Thoracic aorta (tissue), 2 donors: ENCODE data around the gene MLYCD. TPM values are rescaled to one million over a fixed set of nuclear protein-coding genes. Genes with fewer than 3 reads are reported as not detected.
"Not testable (repeated sequence)": the region's sequence is repeated elsewhere in the genome, so short reads cannot be mapped to it uniquely, and the experiment has no call there.

Source experiments
- ATAC-seq: fragments of 150-250 bp; one replicate; pipeline ENCODE4 v1.8.0; 2017; ENCODE audit warnings: low read depth; ENCODE audit not compliant: insufficient number of reproducible peaks, low FRiP score
- DNase-seq: peaks from one replicate; pipeline ENCODE4 v3.0.0-alpha.2; 2020; ENCODE audit warnings: low spot score
- H3K27ac ChIP-seq, 2 donors: fragments of 200-600 bp; sonication (generic); 1 replicate in 1 of 2; 2 replicates in 1 of 2; pipeline ENCODE4 v1.5.1; 2016; ENCODE audit warnings: mild to moderate bottlenecking in 2 of 2, moderate library complexity in 2 of 2
- H3K27me3 ChIP-seq: fragments of 200-600 bp; sonication (generic); replicated peaks from 2 replicates; pipeline ENCODE4 v1.6.0; 2016; ENCODE audit warnings: mild to moderate bottlenecking; ENCODE audit not compliant: insufficient read depth
- H3K36me3 ChIP-seq: fragments of 200-600 bp; sonication (generic); one replicate; pipeline ENCODE4 v1.5.1; 2016
- H3K4me1 ChIP-seq, 2 donors: fragments of 200-600 bp; sonication (generic); 1 replicate in 1 of 2; 2 replicates in 1 of 2; pipeline versions ENCODE4 v1.5.1 to v1.6.0; 2016; ENCODE audit warnings: low read depth in 2 of 2, mild to moderate bottlenecking in 1 of 2; ENCODE audit not compliant: control insufficient read depth in 1 of 2
- H3K4me3 ChIP-seq: fragments of 200-600 bp; sonication (generic); 2 replicates; pipeline ENCODE4 v1.5.1; 2016; ENCODE audit warnings: mild to moderate bottlenecking
- H3K9me3 ChIP-seq: fragments of 200-600 bp; sonication (generic); 2 replicates; pipeline ENCODE4 v1.5.1; 2016
- total RNA-seq, 2 donors: library from RNA; depleted of rRNA; stranded (reverse); fragments of >200 nt; gene quantifications; one replicate each; pipeline versions ENCODE4 v1.1.0 to v1.2.3, GENCODE V29; 2016
- TF ChIP-seq, protein P1 (sequence below): fragments of 200-600 bp; sonication (generic); IDR thresholded peaks from one replicate; pipeline ENCODE4 v1.5.1; 2019; ENCODE audit warnings: antibody characterized with exemption

The MLYCD gene
- total RNA-seq, 2 donors from 2014 or later = 14.1 to 23.6 TPM

DNA sequence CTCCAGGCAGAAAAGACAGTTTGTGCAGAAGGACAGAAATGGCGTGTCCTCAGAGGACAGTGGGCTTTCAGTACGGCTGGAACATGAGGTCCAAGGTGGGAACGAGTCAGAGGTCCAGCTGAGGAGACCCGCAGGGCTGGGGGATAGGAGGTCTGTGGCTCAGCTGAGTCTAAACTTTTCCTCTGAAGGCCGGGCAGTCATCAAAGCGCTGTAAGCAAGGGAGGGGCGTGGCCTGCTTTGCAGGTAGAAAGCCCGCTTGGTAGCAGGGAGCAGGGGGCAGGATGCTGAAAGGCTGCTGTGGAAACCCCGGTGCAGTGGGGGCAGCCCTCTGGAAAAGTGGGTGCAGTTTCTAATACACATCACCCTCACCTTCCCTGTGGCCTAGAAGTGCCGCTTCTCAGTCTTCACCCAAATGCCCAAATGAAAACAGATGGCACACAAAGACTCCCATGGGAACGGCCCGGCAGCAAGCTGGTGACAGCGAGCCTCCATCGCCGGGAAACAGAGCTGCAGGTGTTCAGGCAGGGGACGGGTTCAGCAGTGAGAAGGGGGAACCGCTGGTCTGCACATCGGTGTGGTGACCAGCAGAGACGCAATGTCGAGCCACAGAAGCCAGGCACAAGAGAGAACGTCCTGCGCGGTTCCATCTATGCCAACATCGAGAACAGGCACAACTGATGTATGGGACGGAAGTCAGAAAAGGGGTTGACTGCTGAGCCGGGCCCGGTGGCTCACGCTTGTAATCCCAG lies 41.9 kb downstream of the MLYCD start:
- Histone ChIP-seq H3K36me3 (no peaks in the 10 kb centered on the region), H3K4me1 (no peaks in the 10 kb centered on the region), H3K27ac (no peak overlapping the region), H3K27me3 (no peaks in the 10 kb centered on the region), H3K4me3 (no peak overlapping the region), H3K9me3 (no peaks in the 10 kb centered on the region)
- TF ChIP-seq, protein P1, sequence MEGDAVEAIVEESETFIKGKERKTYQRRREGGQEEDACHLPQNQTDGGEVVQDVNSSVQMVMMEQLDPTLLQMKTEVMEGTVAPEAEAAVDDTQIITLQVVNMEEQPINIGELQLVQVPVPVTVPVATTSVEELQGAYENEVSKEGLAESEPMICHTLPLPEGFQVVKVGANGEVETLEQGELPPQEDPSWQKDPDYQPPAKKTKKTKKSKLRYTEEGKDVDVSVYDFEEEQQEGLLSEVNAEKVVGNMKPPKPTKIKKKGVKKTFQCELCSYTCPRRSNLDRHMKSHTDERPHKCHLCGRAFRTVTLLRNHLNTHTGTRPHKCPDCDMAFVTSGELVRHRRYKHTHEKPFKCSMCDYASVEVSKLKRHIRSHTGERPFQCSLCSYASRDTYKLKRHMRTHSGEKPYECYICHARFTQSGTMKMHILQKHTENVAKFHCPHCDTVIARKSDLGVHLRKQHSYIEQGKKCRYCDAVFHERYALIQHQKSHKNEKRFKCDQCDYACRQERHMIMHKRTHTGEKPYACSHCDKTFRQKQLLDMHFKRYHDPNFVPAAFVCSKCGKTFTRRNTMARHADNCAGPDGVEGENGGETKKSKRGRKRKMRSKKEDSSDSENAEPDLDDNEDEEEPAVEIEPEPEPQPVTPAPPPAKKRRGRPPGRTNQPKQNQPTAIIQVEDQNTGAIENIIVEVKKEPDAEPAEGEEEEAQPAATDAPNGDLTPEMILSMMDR = no peak
- DNase-seq (no peak), ATAC-seq (no peak)

DNA sequence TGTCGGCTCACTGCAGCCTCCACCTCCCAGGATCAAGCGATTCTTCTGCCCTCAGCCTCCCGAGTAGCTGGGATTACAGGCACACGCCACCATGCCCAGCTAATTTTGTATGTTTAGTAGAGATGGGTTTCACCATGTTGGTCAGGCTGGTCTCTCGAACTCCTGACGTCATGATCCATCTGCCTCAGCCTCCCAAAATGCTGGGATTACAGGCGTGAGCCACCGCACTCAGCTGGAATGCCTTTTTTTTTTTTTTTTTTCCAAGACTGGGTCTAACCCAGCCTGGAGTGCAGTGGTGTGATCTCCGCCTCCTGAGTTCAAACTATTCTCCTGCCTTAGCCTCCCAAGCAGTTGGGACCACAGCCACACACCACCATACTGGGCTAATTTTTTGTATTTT lies 42.6 kb downstream of the MLYCD start:
- H3K4me1 ChIP-seq, H3K27me3 ChIP-seq, DNase-seq, ATAC-seq, H3K36me3 ChIP-seq, H3K27ac ChIP-seq, H3K9me3 ChIP-seq, H3K4me3 ChIP-seq: not testable (repeated sequence)

DNA sequence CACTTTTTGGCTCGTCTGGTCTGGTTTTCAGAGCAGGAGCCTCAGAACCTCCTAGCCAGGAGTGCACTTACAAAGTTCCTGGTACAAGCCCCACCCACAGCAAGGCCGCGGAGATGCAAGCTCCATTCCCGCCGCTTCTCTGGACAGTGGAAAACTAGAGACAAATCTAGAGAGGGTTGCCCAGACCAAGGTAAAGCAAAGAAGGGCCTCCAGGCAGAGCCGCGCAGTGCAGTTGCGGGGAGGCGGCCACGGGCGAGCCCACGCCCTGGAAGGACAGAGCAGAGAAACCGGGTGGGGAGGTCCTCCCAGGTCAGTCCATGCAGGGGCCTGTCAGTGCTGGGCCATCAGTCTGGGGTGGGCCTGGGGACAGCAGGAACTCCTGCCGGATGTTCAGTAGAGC lies 43.2 kb downstream of the MLYCD start:
- Histone ChIP-seq H3K27me3 (no peaks in the 10 kb centered on the region), H3K4me3 (no peak overlapping the region), H3K36me3 (no peaks in the 10 kb centered on the region), H3K27ac (no peak overlapping the region), H3K4me1 (no peaks in the 10 kb centered on the region), H3K9me3 (no peaks in the 10 kb centered on the region)
- TF ChIP-seq, protein P1 = no peak
- DNase-seq (no peak), ATAC-seq (no peak)

DNA sequence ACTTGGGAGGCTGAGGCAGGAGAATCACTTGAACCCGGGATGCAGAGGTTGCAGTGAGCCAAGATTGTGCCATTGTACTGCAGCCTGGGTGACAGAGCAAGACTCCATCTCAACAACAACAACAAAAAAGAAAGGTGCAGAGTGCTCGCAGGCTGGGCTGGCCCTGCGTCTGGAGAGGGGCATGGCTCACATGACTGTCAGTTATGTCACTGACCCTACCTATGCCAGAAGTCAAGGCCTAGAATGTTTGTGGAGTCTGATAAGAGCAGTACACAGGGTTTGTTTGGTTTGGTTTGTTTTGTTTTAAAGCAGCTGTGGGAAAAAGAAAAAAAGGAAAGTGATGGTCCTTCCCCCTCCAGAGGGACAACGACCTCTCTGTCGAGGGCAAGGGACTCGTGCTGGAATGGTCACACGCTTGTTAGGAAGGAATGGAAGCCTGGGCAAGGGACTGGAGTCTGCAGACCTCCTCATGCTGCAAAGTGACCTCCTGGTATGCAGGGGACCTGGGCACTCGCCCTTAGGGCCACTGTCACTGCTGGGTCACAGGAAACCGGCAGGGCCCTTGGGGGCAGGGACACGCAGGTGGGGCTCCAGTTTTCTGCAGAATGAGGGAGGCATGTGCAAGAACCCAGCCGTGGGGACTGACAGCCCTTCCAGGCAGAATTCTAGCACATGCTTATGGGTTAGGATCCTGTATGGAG lies 44.0 kb downstream of the MLYCD start:
- ATAC-seq (no peak), DNase-seq (no peak)
- Histone ChIP-seq H3K27me3 (no peaks in the 10 kb centered on the region), H3K9me3 (no peaks in the 10 kb centered on the region), H3K4me1 (no peaks in the 10 kb centered on the region), H3K27ac (no peak overlapping the region), H3K4me3 (no peak overlapping the region), H3K36me3 (no peaks in the 10 kb centered on the region)
- TF ChIP-seq, protein P1 = no peak

DNA sequence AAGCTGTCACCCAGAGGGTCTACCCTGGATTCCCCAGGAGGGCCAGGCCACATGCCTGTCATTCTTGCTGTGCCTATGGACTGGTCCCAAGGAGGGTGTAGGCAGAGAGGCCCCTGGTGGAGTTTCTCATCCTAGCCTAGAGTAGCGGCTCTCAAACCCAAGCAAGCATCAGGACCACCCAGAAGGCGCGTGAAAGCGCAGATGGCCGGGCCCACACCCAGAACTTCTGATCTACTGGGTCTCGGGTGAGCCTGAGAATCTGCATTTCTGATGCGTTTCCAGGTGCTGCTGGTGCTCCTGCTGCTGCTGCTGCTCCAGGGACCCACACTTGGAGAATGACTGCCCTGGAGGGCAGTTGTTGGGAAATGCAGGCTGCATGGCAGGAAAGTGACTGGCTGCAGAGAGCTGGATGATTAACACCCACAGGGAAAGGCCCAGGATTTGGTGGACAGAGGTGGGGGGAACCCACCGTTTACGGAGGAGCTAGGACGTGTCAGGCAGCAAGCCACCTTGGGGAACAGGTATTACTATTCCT lies 44.7 kb downstream of the MLYCD start:
- TF ChIP-seq, protein P1 = no peak
- no peak for ATAC-seq
- Histone ChIP-seq H3K36me3 (no peaks in the 10 kb centered on the region), H3K4me1 (no peaks in the 10 kb centered on the region), H3K27me3 (no peaks in the 10 kb centered on the region), H3K4me3 (no peak overlapping the region), H3K27ac (no peak overlapping the region), H3K9me3 (no peaks in the 10 kb centered on the region)
- DNase-seq = no peak
